Muscle of arm (tissue), 12 donors: ENCODE measurements around the gene FAM13A. TPM values are rescaled to one million over a fixed set of nuclear protein-coding genes. Genes with fewer than 3 reads are reported as not detected.

ENCODE experiments used
- DNase-seq: peaks from one replicate; pipeline ENCODE4 v3.0.0-alpha.2; 2013
- polyA plus RNA-seq, 12 donors: library from polyadenylated mRNA; unstranded; fragments of 120-200 nt; gene quantifications; one replicate each; pipeline ENCODE4 v1.2.1, GENCODE V29; 2013; ENCODE audit not compliant: insufficient read length in 12 of 12

Gene FAM13A
- polyA plus RNA-seq, 12 donors, result 26.8 to 46.3 (median 40.0) TPM; not detected in 1

GRCh38 chr4:88747351-88747750 is 309.6 kb downstream of the FAM13A start:
- no peak for DNase-seq

DNA sequence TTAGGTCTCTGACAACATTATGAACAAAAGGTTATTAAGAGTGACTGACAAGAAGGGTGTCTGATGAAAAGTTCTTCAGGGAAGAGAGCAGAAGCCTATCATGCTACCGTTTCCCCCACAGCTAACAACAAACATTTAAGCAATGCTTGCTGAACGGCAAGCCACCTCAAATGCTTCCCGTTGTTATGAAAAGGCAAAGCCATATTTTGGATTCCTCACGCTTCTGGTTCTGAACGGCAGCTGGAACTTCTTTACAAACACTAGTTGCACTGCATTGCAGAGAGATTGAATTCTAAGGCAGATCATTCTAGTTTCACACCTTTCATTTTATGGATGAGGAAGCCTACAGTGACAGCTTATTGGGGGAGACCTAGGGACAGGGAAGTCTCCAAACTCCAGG is 310.8 kb downstream of the FAM13A start:
- no peak for DNase-seq

DNA sequence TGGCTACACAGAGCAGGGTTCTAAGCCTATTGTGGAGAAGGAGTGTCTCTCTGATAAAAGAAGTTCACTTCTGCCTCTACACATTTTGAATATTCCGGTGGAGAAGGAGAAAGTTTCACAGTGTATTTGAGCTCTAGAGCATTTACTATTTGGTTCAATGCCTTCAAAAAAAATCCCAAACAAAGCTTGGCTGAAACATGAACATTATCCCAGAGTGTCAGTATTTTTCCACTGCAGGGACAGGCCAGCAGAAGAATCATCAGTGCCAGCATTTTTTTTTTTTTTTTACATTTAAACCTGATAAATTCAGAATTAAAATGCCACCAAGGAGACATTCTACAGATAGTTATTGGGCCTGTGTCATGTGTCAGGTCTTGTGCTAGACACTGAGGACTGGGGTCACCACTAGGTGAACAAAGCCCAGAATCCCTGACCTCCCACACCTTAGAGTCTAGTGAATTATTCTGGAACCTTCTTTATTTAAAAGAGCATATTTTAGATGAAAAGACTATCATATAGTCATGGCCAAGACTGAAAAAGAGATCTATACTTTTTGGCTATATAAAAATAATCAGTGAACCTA is 311.3 kb downstream of the FAM13A start:
- DNase-seq, result no peak

GRCh38 chr4:88745175-88745574 is 311.8 kb downstream of the FAM13A start:
- DNase-seq, result no peak

DNA sequence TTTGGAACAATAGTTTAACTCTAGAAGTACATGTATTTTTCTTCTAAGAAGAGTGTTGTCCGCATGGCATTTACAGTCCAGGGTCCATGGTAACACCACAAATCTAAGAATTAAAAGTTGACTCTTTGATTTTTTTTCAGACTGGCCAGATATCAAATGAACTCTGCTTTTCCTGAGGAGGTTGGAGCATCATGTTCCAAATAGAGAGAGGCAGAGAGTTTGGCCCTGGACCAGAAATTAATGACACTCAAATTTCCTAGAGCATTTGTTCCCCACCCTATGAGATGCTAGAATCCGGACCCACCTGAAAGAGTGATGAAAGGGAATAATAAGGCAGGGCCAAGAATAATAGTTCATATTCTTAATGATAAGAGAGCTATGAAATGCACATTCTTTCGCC is 312.4 kb downstream of the FAM13A start:
- DNase-seq, result no peak

GRCh38 chr4:88743696-88744095 is 313.3 kb downstream of the FAM13A start:
- no peak for DNase-seq

DNA sequence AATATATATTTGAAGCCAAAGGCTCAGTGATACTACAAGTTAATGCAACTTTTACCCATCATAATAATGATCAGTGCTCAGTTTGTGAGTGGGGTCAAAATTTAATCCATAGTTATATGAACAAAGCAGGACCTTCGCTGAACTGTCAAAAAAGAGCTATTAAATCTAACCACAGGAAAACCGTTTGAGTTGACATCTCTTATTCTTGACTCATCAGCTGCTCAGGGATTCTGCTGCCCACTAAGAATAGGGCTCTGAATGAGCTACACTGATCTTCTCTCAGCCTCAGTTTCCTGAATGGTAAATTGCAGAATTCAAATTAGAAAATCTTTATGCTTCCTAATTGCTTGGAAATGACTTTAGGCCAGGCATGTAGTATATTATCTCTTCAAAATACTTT is 314.4 kb downstream of the FAM13A start:
- no peak for DNase-seq

DNA sequence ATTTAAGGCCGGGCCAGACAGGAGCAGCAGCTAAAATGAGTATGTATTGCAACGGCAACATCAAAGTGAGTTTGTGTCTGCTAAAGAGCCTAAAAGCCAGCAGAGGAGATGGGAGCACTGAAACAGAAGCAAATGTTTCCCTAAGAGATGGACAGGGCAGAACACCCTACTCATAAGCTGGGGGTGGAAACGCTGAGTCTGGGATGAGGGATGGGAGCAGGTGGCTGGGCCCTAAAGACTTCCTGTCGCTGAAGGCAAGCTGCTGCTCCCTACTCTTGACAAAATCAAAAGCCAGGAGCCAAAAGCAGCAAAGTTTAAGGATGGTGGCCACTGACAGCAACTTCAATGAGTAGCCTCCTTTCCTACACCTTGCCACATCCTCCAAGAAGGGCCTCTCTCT is 318.8 kb downstream of the FAM13A start:
- no peak for DNase-seq

- no peak for DNase-seq
Observed at GRCh38 chr4:88737307-88737941, 319.6 kb downstream of the FAM13A start.

GRCh38 chr4:88736264-88736663 is 320.7 kb downstream of the FAM13A start:
- DNase-seq, result no peak

DNA sequence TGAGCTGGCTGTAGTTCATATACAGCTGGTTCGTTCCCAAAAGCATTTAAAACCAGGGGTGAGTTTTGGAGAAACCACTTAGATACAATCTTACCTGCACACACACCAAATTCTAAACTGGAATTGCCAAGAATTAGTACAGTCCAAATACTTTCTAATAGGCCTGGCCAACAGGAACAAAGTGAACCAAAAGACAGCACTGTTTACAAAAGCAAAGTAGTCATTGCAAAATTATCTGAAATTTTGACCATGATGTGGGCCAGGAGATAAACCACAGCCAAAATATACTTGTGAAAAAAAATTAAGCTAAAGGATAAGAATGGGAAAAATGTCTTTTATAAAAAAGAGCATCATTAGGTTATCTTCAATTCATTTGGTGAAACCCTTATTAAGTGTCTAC is 321.4 kb downstream of the FAM13A start:
- no peak for DNase-seq

DNA sequence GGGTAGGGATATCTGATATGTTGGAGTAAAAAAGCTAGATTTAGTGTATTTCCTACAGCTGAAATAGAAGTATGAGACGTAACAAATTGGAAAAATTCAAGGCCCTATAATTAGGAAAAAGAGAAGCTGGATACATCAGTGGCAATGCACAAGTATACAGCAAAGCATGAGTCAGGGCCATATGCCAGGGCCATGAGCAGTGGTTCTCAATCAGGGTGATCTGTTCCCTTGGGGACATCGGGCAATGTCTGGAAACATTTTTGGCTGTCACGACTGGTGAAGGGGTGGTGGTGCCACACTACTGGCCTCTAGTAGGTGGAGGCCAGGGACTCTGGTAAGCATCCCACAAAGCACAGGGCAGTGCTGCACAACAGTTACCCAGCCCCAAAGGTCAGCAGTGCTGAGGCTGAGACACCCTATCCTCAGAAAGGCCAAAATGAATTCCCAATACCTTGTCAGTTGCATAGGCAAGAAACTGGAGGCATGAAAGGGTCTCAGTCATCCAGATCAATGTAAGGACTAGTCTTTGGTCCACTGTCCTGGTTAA is 322.5 kb downstream of the FAM13A start:
- no peak for DNase-seq

GRCh38 chr4:88732714-88733368 is 324.1 kb downstream of the FAM13A start:
- DNase-seq, result no peak

DNA sequence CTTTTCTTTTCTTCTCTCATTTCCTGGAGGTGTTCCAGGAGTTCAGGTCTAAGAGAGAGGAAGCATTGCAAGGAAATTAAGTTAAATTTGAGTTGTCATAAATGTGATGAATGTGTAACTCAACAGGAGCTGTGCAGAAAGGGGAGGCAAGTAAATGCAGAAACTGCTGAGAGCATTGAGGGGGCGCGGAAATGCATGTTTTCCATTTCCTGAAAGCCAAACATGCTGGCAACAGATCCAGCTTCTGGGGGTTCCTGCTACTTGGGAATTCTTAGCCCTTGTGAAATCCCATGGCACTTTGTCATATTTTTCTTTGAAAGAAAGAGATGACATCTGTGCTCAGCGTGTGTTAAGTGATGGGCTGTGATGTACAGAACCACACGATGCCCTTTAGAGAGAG is 325.6 kb downstream of the FAM13A start:
- DNase-seq, result no peak

DNA sequence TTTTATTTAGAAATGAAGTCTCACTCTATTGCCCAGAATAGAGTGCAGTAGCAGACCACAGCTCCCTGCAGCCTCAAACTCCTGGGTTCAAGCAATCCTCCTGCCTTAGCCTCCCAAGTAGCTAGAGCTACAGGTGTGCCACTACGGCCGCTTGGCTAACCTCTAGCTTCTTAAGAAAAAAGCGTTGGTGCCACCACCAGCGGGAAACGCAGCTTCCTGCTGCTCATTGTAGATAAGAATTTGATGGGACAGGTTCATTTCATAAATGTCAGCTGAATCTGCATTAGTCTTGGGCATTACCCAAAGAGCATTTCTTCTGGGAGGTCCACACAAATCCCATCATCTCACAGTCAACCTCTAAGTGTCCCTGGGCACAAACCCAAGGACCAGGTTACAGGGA is 326.2 kb downstream of the FAM13A start:
- no peak for DNase-seq

DNA sequence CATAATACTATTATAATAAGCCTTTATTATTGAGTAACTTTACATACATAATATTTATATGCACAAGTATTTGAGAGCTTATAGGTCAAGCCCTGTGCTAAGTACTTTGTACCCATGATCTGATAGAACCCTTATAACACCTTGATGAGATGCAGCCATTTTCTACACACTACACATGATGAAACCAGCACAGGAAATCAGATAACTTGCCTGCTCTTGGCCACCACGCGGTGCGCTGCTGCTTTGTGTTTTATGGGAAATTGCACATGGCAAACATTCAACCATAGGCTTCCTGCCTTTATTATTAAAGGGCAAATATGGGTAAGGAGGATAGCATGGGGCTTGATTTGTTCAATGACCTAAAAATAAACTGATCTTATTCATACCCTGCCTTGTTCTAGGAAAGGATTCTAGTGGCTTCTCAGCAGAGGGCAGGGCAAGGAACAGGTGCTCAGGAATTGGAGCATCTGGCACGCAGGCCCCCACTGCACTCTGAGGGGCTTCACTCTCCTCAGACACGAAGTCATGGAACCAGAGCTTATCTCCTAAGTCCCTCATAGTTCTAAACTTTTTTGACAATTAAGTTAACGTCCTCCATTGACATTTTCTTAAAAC is 327.7 kb downstream of the FAM13A start:
- no peak for DNase-seq

DNA sequence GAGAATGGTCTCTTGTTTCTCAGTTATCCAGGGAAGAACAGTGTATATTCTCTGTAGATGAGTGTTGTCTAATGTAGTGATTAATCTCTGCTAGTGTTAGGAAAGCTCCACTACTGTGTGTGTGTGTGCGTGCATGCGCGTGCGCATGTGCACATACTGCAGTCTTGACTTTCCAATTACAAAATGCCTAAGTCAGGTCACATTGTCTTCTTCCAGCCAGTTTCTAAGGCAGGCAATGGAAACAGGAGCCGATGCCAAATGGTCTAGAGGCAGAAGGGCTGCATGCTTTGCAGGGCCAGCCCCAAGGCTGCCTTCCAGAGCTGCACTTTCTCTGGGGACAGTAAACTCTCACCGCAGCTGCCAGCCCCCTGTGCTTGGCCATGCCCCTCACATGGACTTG is 328.8 kb downstream of the FAM13A start:
- DNase-seq, result no peak

- no peak for DNase-seq
Observed at GRCh38 chr4:88725986-88726385, 331.0 kb downstream of the FAM13A start.

DNA sequence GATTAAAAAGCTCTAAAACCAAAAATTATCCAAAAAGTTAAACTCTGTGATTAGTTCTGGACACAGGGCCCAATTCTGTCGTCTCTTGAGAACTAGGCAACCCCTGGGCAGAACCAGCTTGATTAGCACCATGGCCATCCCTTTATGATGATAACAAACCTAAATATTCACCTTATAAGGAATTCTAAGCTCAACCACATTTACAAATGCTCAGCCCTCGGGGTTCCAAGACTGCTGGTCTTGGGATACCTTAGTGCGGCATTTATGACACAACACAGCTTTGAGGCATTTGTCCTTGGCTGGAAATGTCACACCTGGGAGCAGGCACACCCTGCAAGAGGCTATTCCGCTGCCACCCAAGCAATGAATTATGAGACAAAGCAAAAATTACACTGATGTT is 331.8 kb downstream of the FAM13A start:
- DNase-seq, result no peak

DNA sequence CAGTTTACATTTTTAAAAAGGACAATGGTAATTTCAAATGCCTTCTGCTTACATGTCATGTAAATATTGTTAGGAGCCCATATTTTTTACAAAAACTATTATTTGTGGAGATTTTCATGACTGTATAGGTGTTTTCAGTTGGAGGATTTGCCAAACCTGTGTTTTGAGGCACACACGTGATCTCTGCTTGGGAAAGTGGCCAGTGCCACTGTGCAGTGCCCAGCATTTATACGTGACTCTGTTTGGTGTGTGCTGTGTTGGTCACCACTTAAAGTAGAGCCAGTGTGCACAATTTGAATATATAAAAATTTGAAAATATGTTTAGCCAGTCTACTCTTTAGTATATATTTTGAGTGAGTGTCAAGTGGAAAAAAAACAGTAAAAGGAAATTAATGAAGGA is 332.6 kb downstream of the FAM13A start:
- DNase-seq, result no peak

GRCh38 chr4:88722828-88723227 is 334.2 kb downstream of the FAM13A start:
- no peak for DNase-seq

GRCh38 chr4:88722276-88722780 is 334.7 kb downstream of the FAM13A start:
- DNase-seq, result no peak
